A673 (cell line): ENCODE data around the gene FCN1. TPM values are rescaled to one million over a fixed set of nuclear protein-coding genes. Genes with fewer than 3 reads are reported as not detected.

ENCODE experiments used
- BruUV-seq: library from RNA; stranded (reverse); fragments of 400-500 nt; replicated peaks from 2 replicates; lab custom pipeline; 2021; lab: Mats Ljungman, UMichigan
- CTCF ChIA-PET: fragments of 300-600 bp; sonication (Branson Sonifier 250); formaldehyde crosslinking; loops from one replicate; lab custom pipeline; 2022; ENCODE audit warnings: antibody characterized with exemption; lab: Charles Lee
- POLR2A ChIA-PET: fragments of 300-600 bp; sonication (Branson Sonifier 250); formaldehyde crosslinking; loops from one replicate; lab custom pipeline; 2022; ENCODE audit warnings: antibody characterized with exemption; ENCODE audit not compliant: low non-redundant PET; lab: Charles Lee
- DNase-seq: peaks from one replicate; pipeline ENCODE4 v3.0.0-alpha.2; 2015; ENCODE audit warnings: low spot score
- H3K27ac ChIP-seq: fragments of 200-600 bp; sonication (generic); 2 replicates; pipeline ENCODE4 v1.5.1; 2016; ENCODE audit warnings: mixed run types, low read depth, mild to moderate bottlenecking, mixed read lengths, antibody characterized with exemption, low read length; ENCODE audit not compliant: poor library complexity, severe bottlenecking
- H3K27me3 ChIP-seq: fragments of 200-600 bp; sonication (generic); replicated peaks from 2 replicates; pipeline ENCODE4 v1.6.1; 2017; ENCODE audit warnings: mixed run types, low read depth, mild to moderate bottlenecking, mixed read lengths, antibody characterized with exemption, low read length; ENCODE audit not compliant: insufficient read depth, poor library complexity
- H3K36me3 ChIP-seq: fragments of 200-600 bp; sonication (generic); 2 replicates; pipeline ENCODE4 v1.6.1; 2016; ENCODE audit warnings: mixed run types, mild to moderate bottlenecking, mixed read lengths, antibody characterized with exemption, low read length; ENCODE audit not compliant: insufficient read depth, poor library complexity, severe bottlenecking
- H3K4me1 ChIP-seq: fragments of 200-600 bp; sonication (generic); 2 replicates; pipeline ENCODE4 v1.6.1; 2017; ENCODE audit warnings: mixed run types, mild to moderate bottlenecking, mixed read lengths, antibody characterized with exemption, low read length; ENCODE audit not compliant: insufficient read depth, poor library complexity, severe bottlenecking
- H3K4me3 ChIP-seq: fragments of 200-600 bp; sonication (generic); 2 replicates; pipeline ENCODE4 v1.5.1; 2016; ENCODE audit warnings: low read depth, mixed run types, mild to moderate bottlenecking, mixed read lengths, low read length; ENCODE audit not compliant: poor library complexity, severe bottlenecking
- H3K9me3 ChIP-seq: fragments of 200-600 bp; sonication (generic); 2 replicates; pipeline ENCODE4 v1.6.1; 2016; ENCODE audit warnings: mixed run types, low read depth, mild to moderate bottlenecking, mixed read lengths, antibody characterized with exemption, low read length; ENCODE audit not compliant: poor library complexity, severe bottlenecking
- CTCF ChIP-seq: fragments of 300-800, 200-600 bp; sonication (generic); conservative IDR thresholded peaks from 2 replicates; pipeline ENCODE4 v1.5.1; 2017; ENCODE audit warnings: low read depth, mild to moderate bottlenecking, antibody characterized with exemption, low read length, moderate library complexity, mixed read lengths
- EZH2 ChIP-seq: fragments of 200-600 bp; sonication (generic); IDR thresholded peaks from 2 replicates; pipeline ENCODE4 v1.6.1; 2017; ENCODE audit warnings: borderline replicate concordance, low read depth, mild to moderate bottlenecking, mixed read lengths, antibody characterized with exemption, low read length; ENCODE audit not compliant: poor library complexity, severe bottlenecking
- intact Hi-C: fragments of 100-400 bp; cut with micrococcal nuclease; formaldehyde crosslinking; loops from one replicate; pipeline ENCODE4 v1.10.0; 2022; ENCODE audit not compliant: unreplicated experiment
- total RNA-seq: library from RNA; stranded (reverse); gene quantifications from 2 replicates; pipeline ENCODE4 v1.2.3, GENCODE V29; 2021

Gene FCN1
- total RNA-seq, 1 experiment from 2014 or later: not detected

DNA sequence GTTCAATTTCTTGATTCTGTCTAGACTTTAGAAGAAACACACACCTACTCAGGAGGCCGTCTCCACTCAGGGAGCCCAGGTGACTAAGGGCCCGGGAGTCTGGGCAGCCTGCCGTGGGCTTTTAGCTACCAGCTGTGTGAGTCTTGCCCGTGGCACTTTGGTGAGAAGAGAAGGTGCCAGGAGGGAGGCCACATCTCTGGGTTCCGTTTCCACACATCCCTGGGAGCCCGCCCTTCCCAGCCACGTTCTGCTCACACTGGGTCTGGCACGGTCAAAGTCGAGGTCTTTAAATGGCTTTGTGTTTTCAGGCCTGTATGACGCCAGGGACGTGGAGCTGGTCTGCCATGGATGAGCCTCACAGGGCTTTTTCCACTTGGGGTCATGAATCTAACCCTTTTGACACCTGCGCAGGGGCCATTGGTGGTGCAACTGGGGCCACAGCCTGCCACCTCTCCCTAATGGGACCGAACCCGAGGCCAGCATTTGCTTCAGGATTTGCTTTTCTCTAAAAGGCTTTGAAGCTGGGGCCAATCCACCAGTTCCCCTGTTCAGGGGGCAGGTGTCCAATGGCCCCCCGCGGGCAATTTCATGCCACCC lies 54.3 kb downstream of the FCN1 start:
- POLR2A ChIA-PET: no interaction called here
- Histone ChIP-seq H3K9me3 (no peaks in the 10 kb centered on the region), H3K27ac (no peak overlapping the region), H3K4me1 (no peaks in the 10 kb centered on the region), H3K27me3 (no peaks in the 10 kb centered on the region), H3K36me3 (no peaks in the 10 kb centered on the region), H3K4me3 (no peak overlapping the region)
- CTCF ChIA-PET: no interaction called here
- no peak for TF ChIP-seq EZH2
- intact Hi-C loops: no loop called here
- no TSS peak for BruUV-seq
- no peak for DNase-seq

- no peak overlapping the region for H3K4me3 ChIP-seq
- TF ChIP-seq EZH2 (no peak), CTCF (no peak)
- intact Hi-C loops: no loop called here
- no peak for DNase-seq
- H3K9me3 ChIP-seq: no peaks in the 10 kb centered on the region
- no peak overlapping the region for H3K27ac ChIP-seq
- CTCF ChIA-PET: no interaction called here
- BruUV-seq: no TSS peak
- POLR2A ChIA-PET: no interaction called here
- H3K36me3 ChIP-seq: no peaks in the 10 kb centered on the region
- H3K27me3 ChIP-seq: no peaks in the 10 kb centered on the region
- H3K4me1 ChIP-seq: no peaks in the 10 kb centered on the region
These were observed 55.9 kb downstream of the FCN1 start for GRCh38 chr9:134861595-134862334.

DNA sequence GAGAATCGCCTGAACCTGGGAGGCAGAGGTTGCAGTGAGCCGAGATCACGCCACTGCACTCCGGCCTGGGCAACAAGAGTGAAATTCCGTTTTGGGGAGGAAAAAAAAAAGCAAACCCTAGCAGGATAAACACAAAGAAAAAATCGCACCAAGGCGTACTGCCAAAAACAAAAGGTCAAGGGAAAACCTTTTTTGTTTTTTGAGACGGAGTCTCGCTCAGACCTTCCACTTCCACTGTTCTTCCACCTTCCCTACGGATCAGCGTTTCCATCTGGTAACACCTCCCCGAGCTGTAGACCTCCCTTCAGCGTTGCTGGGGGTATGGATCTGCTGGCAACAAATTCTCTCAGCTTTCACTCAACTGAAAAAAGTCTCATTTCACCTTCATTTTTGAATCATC lies 57.2 kb downstream of the FCN1 start:
- Histone ChIP-seq H3K4me1 (no peaks in the 10 kb centered on the region), H3K27me3 (no peaks in the 10 kb centered on the region), H3K27ac (no peak overlapping the region), H3K9me3 (no peaks in the 10 kb centered on the region), H3K36me3 (no peaks in the 10 kb centered on the region), H3K4me3 (no peak overlapping the region)
- no TSS peak for BruUV-seq
- intact Hi-C loops: no loop called here
- no peak for TF ChIP-seq EZH2
- no peak for TF ChIP-seq CTCF
- ChIA-PET POLR2A (no interaction called here), CTCF (no interaction called here)
- no peak for DNase-seq
